Prostate gland (tissue), 2 donors: Measurements from ENCODE around the gene GLT1D1. TPM values are rescaled to one million over a fixed set of nuclear protein-coding genes. Genes with fewer than 3 reads are reported as not detected.
A peak's percentile ranks its signal among the peaks of the same experiment; 100 is the strongest.

Source experiments
- DNase-seq: peaks from one replicate; pipeline ENCODE4 v3.0.0-alpha.2; 2019; ENCODE audit warnings: low spot score
- H3K27ac ChIP-seq, 2 donors: fragments of 200-600 bp; sonication (generic); 2 replicates each; pipeline ENCODE4 v1.5.1; 2017 to 2019
- H3K27me3 ChIP-seq: fragments of 200-600 bp; sonication (generic); replicated peaks from 2 replicates; pipeline ENCODE4 v1.5.1; 2019; ENCODE audit not compliant: insufficient read depth
- H3K36me3 ChIP-seq, 2 donors: fragments of 200-600 bp; sonication (generic); 1 replicate in 1 of 2; 2 replicates in 1 of 2; pipeline versions ENCODE4 v1.5.1 to v1.8.1; 2017 to 2019
- H3K4me1 ChIP-seq: fragments of 200-600 bp; sonication (generic); replicated peaks from 2 replicates; pipeline ENCODE4 v1.5.1; 2019
- H3K4me3 ChIP-seq, 2 donors: fragments of 200-600 bp; sonication (generic); 2 replicates each; pipeline ENCODE4 v1.5.1; 2017 to 2019
- H3K9me3 ChIP-seq: fragments of 200-600 bp; sonication (generic); 2 replicates; pipeline ENCODE4 v1.5.1; 2017
- CTCF ChIP-seq, 4 experiments: fragments of 200-600 bp in 2 of 4; fragments of 450-650 bp in 2 of 4; sonication (generic) in 2 of 4; IDR thresholded peaks; 1 replicate in 3 of 4; 2 replicates in 1 of 4; pipeline ENCODE4 v1.5.1; 2016 to 2019; ENCODE audit warnings: antibody characterized with exemption in 4 of 4, mild to moderate bottlenecking in 2 of 4, moderate library complexity in 2 of 4
- POLR2A ChIP-seq: fragments of 450-650 bp; IDR thresholded peaks from one replicate; pipeline ENCODE4 v1.6.1; 2016; ENCODE audit warnings: antibody characterized with exemption, mild to moderate bottlenecking
- POLR2AphosphoS5 ChIP-seq: sonication (generic); formaldehyde crosslinking; IDR thresholded peaks from one replicate; pipeline ENCODE4 v1.6.1; 2017; ENCODE audit warnings: antibody characterized with exemption
- WGBS: methylation state at CpG from one replicate; pipeline ENCODE4 v1.1.5; 2018; 5-methylcytosine and 5-hydroxymethylcytosine counted together
- intact Hi-C: fragments of 100-400 bp; cut with DNase I; formaldehyde crosslinking; loops from one replicate; pipeline ENCODE4 v1.14.2; 2022
- total RNA-seq, 2 donors: library from RNA; depleted of rRNA; stranded (reverse); fragments of >200 nt; gene quantifications; one replicate each; pipeline ENCODE4 v1.1.0, GENCODE V29; 2016

GLT1D1 gene
- total RNA-seq, 2 donors from 2014 or later = 1.9 TPM; not detected in 1

DNA sequence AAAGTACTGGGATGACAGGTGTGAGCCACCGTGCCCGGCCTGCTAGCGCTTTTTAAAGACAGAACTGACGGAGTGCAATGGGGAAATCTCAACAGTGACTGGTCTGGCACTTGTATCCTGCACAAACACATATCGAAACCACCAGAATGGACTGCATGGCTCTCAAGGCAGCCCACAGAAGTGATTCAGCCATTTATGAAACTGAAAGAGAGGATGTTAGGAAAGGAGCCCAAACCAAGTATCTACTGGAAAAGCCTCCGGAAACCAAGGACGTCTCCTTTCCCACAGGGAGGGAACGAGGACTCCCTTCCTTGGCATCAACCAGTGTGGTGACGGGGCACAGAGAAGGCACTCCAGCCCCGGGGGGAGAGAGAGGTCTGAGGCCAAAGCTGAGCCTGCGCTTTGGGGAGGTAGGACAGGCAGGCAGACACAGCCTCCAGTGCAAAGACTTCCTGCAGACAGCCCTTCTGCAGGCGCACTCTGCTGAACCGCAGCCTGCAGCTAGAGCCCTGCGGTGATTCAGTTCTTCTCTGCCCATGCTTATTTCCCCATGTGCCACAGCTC lies 46.0 kb upstream of the GLT1D1 start:
- intact Hi-C loops = no loop called here
- H3K27me3 ChIP-seq = no peaks in the 10 kb centered on the region
- WGBS = 90% methylated on average over 14 of the region's 14 CpGs
- no peak for DNase-seq
- H3K36me3 ChIP-seq = no peaks in the 10 kb centered on the region
- no peak overlapping the region for H3K4me3 ChIP-seq
- H3K4me1 ChIP-seq = no peaks in the 10 kb centered on the region
- H3K27ac ChIP-seq = no peak overlapping the region
- TF ChIP-seq POLR2A (no peak), POLR2AphosphoS5 (no peak), CTCF (IDR thresholded peaks at IDR 0.05) (no peak)
- no peaks in the 10 kb centered on the region for H3K9me3 ChIP-seq

- no peaks in the 10 kb centered on the region for H3K36me3 ChIP-seq
- no peaks in the 10 kb centered on the region for H3K9me3 ChIP-seq
- no peak overlapping the region for H3K4me3 ChIP-seq
- no peaks in the 10 kb centered on the region for H3K4me1 ChIP-seq
- DNase-seq = no peak
- H3K27ac ChIP-seq = no peak overlapping the region
- no peaks in the 10 kb centered on the region for H3K27me3 ChIP-seq
- intact Hi-C loops = no loop called here
- TF ChIP-seq POLR2AphosphoS5 (no peak), CTCF (IDR thresholded peaks at IDR 0.05) (no peak), POLR2A (no peak)
- 88% methylated on average over 12 of the region's 12 CpGs for WGBS
These were observed 44.6 kb upstream of the GLT1D1 start for GRCh38 chr12:128808651-128809050.

- 57% methylated on average over 14 of the region's 14 CpGs for WGBS
- H3K27ac ChIP-seq = peak overlapping the region in 1 of 2 donors; percentile 1
- H3K36me3 ChIP-seq = no peaks in the 10 kb centered on the region
- no peaks in the 10 kb centered on the region for H3K9me3 ChIP-seq
- H3K27me3 ChIP-seq = no peaks in the 10 kb centered on the region
- no peak overlapping the region for H3K4me3 ChIP-seq
- H3K4me1 ChIP-seq = no peaks in the 10 kb centered on the region
- TF ChIP-seq CTCF (IDR thresholded peaks at IDR 0.05) (no peak), POLR2AphosphoS5 (no peak), POLR2A (no peak)
- intact Hi-C loops = no loop called here
- DNase-seq = no peak
These were observed 42.8 kb upstream of the GLT1D1 start for GRCh38 chr12:128810182-128811127.

DNA sequence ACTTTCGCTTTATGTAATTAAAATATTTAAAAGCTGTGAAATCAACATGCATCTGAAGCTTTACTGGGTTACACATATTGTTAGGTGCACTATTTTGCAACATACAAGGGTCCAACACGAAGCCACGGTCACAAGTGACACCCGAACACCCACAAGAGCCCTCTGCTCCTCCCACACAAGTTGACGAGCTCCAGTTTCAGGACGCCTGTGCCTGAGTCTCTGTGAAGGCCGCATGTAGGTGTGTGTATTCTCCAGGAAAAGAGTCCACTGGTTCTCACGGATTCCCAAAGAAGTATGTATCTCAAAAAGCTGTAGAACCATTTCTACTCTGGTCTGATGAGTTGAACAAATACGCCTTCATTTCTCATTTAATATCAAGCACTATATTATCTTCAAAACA lies 41.5 kb upstream of the GLT1D1 start:
- TF ChIP-seq CTCF (IDR thresholded peaks at IDR 0.05) (no peak), POLR2A (no peak), POLR2AphosphoS5 (no peak)
- no peaks in the 10 kb centered on the region for H3K4me1 ChIP-seq
- no peak overlapping the region for H3K27ac ChIP-seq
- no peaks in the 10 kb centered on the region for H3K9me3 ChIP-seq
- no peaks in the 10 kb centered on the region for H3K27me3 ChIP-seq
- no peak for DNase-seq
- WGBS = 80% methylated on average over 9 of the region's 9 CpGs
- no peaks in the 10 kb centered on the region for H3K36me3 ChIP-seq
- intact Hi-C loops = no loop called here
- H3K4me3 ChIP-seq = no peak overlapping the region
